Neural progenitor cell (in vitro differentiated cells): ENCODE data around the gene ABHD1. TPM values are rescaled to one million over a fixed set of nuclear protein-coding genes. Genes with fewer than 3 reads are reported as not detected.

Experiments used
- DNase-seq: peaks from one replicate; pipeline ENCODE4 v3.0.0-alpha.2; 2016; ENCODE audit warnings: low spot score
- H2AFZ ChIP-seq: fragments of 200-600 bp; sonication (generic); replicated peaks from 2 replicates; pipeline ENCODE4 v1.6.1; 2016; ENCODE audit warnings: antibody characterized with exemption
- H3F3A ChIP-seq: fragments of 200-600 bp; sonication (generic); 2 replicates; pipeline ENCODE4 v1.6.1; 2016; ENCODE audit warnings: antibody characterized with exemption, low read depth
- H3K27ac ChIP-seq: fragments of 200-600 bp; sonication (generic); 2 replicates; pipeline ENCODE4 v1.5.1; 2016; ENCODE audit warnings: mild to moderate bottlenecking
- H3K27me3 ChIP-seq: fragments of 200-600 bp; sonication (generic); 2 replicates; pipeline ENCODE4 v1.6.1; 2016; ENCODE audit warnings: mild to moderate bottlenecking, moderate library complexity
- H3K36me3 ChIP-seq: fragments of 200-600 bp; sonication (generic); 2 replicates; pipeline ENCODE4 v1.5.1; 2016
- H3K4me1 ChIP-seq: fragments of 200-600 bp; sonication (generic); 2 replicates; pipeline ENCODE4 v1.6.1; 2016; ENCODE audit warnings: mixed run types
- H3K4me2 ChIP-seq: fragments of 200-600 bp; sonication (generic); 2 replicates; pipeline ENCODE4 v1.6.1; 2016
- H3K4me3 ChIP-seq: fragments of 200-600 bp; sonication (generic); 2 replicates; pipeline ENCODE4 v1.5.1; 2016
- H3K79me2 ChIP-seq: fragments of 200-600 bp; sonication (generic); 2 replicates; pipeline ENCODE4 v1.6.1; 2016; ENCODE audit warnings: low read depth
- H3K9ac ChIP-seq: fragments of 200-600 bp; sonication (generic); 2 replicates; pipeline ENCODE4 v1.6.1; 2016
- H3K9me3 ChIP-seq: fragments of 200-600 bp; sonication (generic); 2 replicates; pipeline ENCODE4 v1.5.1; 2016; ENCODE audit warnings: low read depth
- H4K20me1 ChIP-seq: fragments of 200-600 bp; sonication (generic); 2 replicates; pipeline ENCODE4 v1.6.1; 2016; ENCODE audit warnings: low read depth
- H3K27ac Mint-ChIP-seq: 3 replicates; pipeline ENCODE4 v1.8.0; 2021; ENCODE audit warnings: mixed read lengths
- H3K27me3 Mint-ChIP-seq: 2 replicates; pipeline ENCODE4 v1.8.0; 2022; ENCODE audit warnings: low read depth, mild to moderate bottlenecking, inconsistent platforms, moderate library complexity, mixed read lengths; ENCODE audit not compliant: insufficient read depth
- H3K36me3 Mint-ChIP-seq: 3 replicates; pipeline ENCODE4 v1.8.0; 2021; ENCODE audit warnings: mixed read lengths
- H3K4me1 Mint-ChIP-seq: 3 replicates; pipeline ENCODE4 v1.8.0; 2021; ENCODE audit warnings: mixed read lengths
- H3K4me3 Mint-ChIP-seq: 3 replicates; pipeline ENCODE4 v1.8.0; 2021; ENCODE audit warnings: mild to moderate bottlenecking, moderate library complexity, mixed read lengths
- H3K9me3 Mint-ChIP-seq: 3 replicates; pipeline ENCODE4 v1.8.0; 2020; ENCODE audit warnings: mixed read lengths
- EZH2 ChIP-seq: fragments of 200-600 bp; sonication (generic); IDR thresholded peaks from 2 replicates; pipeline ENCODE4 v1.6.1; 2017; ENCODE audit warnings: antibody characterized with exemption, mild to moderate bottlenecking, moderate library complexity
- EZH2phosphoT487 ChIP-seq: fragments of 200-600 bp; sonication (generic); IDR thresholded peaks from 2 replicates; pipeline ENCODE4 v1.6.1; 2017; ENCODE audit warnings: antibody characterized with exemption
- total RNA-seq: library from RNA; depleted of rRNA; stranded (reverse); fragments of >200 nt; gene quantifications from 2 replicates; pipeline ENCODE4 v1.2.3, GENCODE V29; 2015; ENCODE audit warnings: low replicate concordance
- TF ChIP-seq, protein P1 (sequence below): fragments of 200-600 bp; sonication (generic); IDR thresholded peaks from 2 replicates; pipeline ENCODE4 v1.5.1; 2017; ENCODE audit warnings: antibody characterized with exemption, mild to moderate bottlenecking

Gene ABHD1
- total RNA-seq, 1 donor from 2014 or later = 0.65 TPM

DNA sequence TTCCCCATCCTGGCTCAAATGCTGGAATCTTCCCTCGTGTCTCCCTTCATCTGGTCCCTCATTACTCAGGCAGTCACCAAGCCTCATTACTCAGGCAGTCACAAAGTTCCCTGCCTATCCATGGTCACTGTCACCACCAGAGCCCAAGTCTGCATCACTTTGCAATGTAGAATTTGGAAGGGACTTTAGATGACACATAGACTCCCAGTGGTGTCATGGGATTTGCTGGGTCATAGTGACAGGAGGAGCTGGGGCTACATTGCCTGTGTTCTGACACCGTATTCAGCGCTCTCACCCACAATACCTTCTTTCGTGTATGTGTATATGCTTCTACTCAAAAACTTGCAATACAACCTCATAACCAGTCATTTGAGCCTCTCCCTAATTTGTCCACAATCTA, 47.3 kb upstream of the ABHD1 start:
- Histone ChIP-seq H3F3A (peaks cover 21% of the 10 kb centered on the region), H4K20me1 (no peaks in the 10 kb centered on the region), H2AFZ (no peak overlapping the region), H3K4me1 (peaks cover 16% of the 10 kb centered on the region), H3K27me3 (no peaks in the 10 kb centered on the region), H3K79me2 (peaks cover under 1% of the 10 kb centered on the region), H3K9ac (no peak overlapping the region), H3K36me3 (no peaks in the 10 kb centered on the region), H3K4me2 (no peak overlapping the region), H3K4me3 (no peak overlapping the region), H3K27ac (no peak overlapping the region), H3K9me3 (no peaks in the 10 kb centered on the region)
- H3K4me3 Mint-ChIP-seq = peak overlapping the region; percentile 1
- no peaks in the 10 kb centered on the region for H3K9me3 Mint-ChIP-seq
- H3K4me1 Mint-ChIP-seq = peaks cover 61% of the 10 kb centered on the region
- no peak overlapping the region for H3K27ac Mint-ChIP-seq
- no peak for DNase-seq
- no peaks in the 10 kb centered on the region for H3K36me3 Mint-ChIP-seq
- peaks cover 2% of the 10 kb centered on the region for H3K27me3 Mint-ChIP-seq
- TF ChIP-seq EZH2phosphoT487 (no peak), EZH2 (no peak)
- TF ChIP-seq, protein P1, sequence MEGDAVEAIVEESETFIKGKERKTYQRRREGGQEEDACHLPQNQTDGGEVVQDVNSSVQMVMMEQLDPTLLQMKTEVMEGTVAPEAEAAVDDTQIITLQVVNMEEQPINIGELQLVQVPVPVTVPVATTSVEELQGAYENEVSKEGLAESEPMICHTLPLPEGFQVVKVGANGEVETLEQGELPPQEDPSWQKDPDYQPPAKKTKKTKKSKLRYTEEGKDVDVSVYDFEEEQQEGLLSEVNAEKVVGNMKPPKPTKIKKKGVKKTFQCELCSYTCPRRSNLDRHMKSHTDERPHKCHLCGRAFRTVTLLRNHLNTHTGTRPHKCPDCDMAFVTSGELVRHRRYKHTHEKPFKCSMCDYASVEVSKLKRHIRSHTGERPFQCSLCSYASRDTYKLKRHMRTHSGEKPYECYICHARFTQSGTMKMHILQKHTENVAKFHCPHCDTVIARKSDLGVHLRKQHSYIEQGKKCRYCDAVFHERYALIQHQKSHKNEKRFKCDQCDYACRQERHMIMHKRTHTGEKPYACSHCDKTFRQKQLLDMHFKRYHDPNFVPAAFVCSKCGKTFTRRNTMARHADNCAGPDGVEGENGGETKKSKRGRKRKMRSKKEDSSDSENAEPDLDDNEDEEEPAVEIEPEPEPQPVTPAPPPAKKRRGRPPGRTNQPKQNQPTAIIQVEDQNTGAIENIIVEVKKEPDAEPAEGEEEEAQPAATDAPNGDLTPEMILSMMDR = no peak

- Histone ChIP-seq H3K27me3 (no peaks in the 10 kb centered on the region), H3K4me2 (no peak overlapping the region), H3K4me3 (no peak overlapping the region), H3K36me3 (no peaks in the 10 kb centered on the region), H3K4me1 (peaks cover 20% of the 10 kb centered on the region), H3K9ac (no peak overlapping the region), H3K27ac (no peak overlapping the region), H3K79me2 (no peaks in the 10 kb centered on the region), H3F3A (peaks cover 22% of the 10 kb centered on the region), H3K9me3 (no peaks in the 10 kb centered on the region), H2AFZ (no peak overlapping the region), H4K20me1 (no peaks in the 10 kb centered on the region)
- H3K36me3 Mint-ChIP-seq = no peaks in the 10 kb centered on the region
- TF ChIP-seq EZH2 = no peak
- TF ChIP-seq, protein P1 = no peak
- TF ChIP-seq EZH2phosphoT487 = no peak
- DNase-seq = no peak
- H3K4me3 Mint-ChIP-seq = peak overlapping the region; percentile 27
- peaks cover 62% of the 10 kb centered on the region for H3K4me1 Mint-ChIP-seq
- H3K27me3 Mint-ChIP-seq = peaks cover 2% of the 10 kb centered on the region
- peak overlapping the region; percentile 50 for H3K27ac Mint-ChIP-seq
- H3K9me3 Mint-ChIP-seq = no peaks in the 10 kb centered on the region
Measured at GRCh38 chr2:27077231-27077630, 46.4 kb upstream of the ABHD1 start.

- Mint-ChIP-seq H3K4me3 (peak within 1 kb of the TSS; percentile 62), H3K27me3 (no peaks in the 10 kb centered on the region), H3K36me3 (no peaks in the 10 kb centered on the region), H3K4me1 (peaks cover 55% of the 10 kb centered on the region), H3K9me3 (no peaks in the 10 kb centered on the region), H3K27ac (peak within 1 kb of the TSS; percentile 94)
- TF ChIP-seq EZH2phosphoT487 = no peak
- no peak for TF ChIP-seq EZH2
- TF ChIP-seq, protein P1 = no peak
- Histone ChIP-seq H3K4me3 (no peak within 1 kb of the TSS), H3K27me3 (no peaks in the 10 kb centered on the region), H3K4me2 (peak within 1 kb of the TSS; percentile 9), H3K9me3 (no peaks in the 10 kb centered on the region), H4K20me1 (no peaks in the 10 kb centered on the region), H3K9ac (no peak within 1 kb of the TSS), H3K36me3 (no peaks in the 10 kb centered on the region), H2AFZ (peak within 1 kb of the TSS; percentile 70), H3K27ac (no peak within 1 kb of the TSS), H3K79me2 (no peaks in the 10 kb centered on the region), H3K4me1 (peaks cover 15% of the 10 kb centered on the region), H3F3A (peaks cover 11% of the 10 kb centered on the region)
- DNase-seq = peak; percentile 39
Measured at GRCh38 chr2:27078267-27079194, 45.1 kb upstream of the ABHD1 start, which contains the start of gene EMILIN1. EMILIN1 (plus strand) TSS chr2:27078615; CDS start chr2:27079066, 451 bp downstream.
